Neutrophil (primary cell): ENCODE data around the gene PRTFDC1.

ENCODE experiments used
- H3K27ac ChIP-seq: fragments of 200-600 bp; sonication (generic); 2 replicates; pipeline ENCODE4 v1.5.1; 2016; ENCODE audit warnings: mild to moderate bottlenecking, moderate library complexity
- H3K27me3 ChIP-seq: fragments of 200-600 bp; sonication (generic); 2 replicates; pipeline ENCODE4 v1.6.0; 2016; ENCODE audit warnings: mild to moderate bottlenecking
- H3K36me3 ChIP-seq: fragments of 200-600 bp; sonication (generic); 2 replicates; pipeline ENCODE4 v1.5.1; 2017
- H3K4me1 ChIP-seq, 2 experiments: fragments of 200-600 bp in 1 of 2; sonication (generic) in 1 of 2; 1 replicate in 1 of 2; 2 replicates in 1 of 2; pipeline versions ENCODE4 v1.5.1 to v1.6.1; 2013 to 2016; ENCODE audit warnings: low read depth in 1 of 2, low read length in 1 of 2, mild to moderate bottlenecking in 1 of 2, moderate library complexity in 1 of 2; ENCODE audit not compliant: control insufficient read depth in 1 of 2, insufficient read depth in 1 of 2
- H3K4me3 ChIP-seq, 2 experiments: fragments of 200-600 bp in 1 of 2; sonication (generic) in 1 of 2; 1 replicate in 1 of 2; 2 replicates in 1 of 2; pipeline ENCODE4 v1.5.1; 2013 to 2016; ENCODE audit warnings: low read depth in 1 of 2, low read length in 1 of 2, mild to moderate bottlenecking in 1 of 2, moderate library complexity in 1 of 2
- H3K9me3 ChIP-seq: fragments of 200-600 bp; sonication (generic); 2 replicates; pipeline ENCODE4 v1.5.1; 2016
- CTCF ChIP-seq: fragments of 200-600 bp; sonication (generic); IDR thresholded peaks from 2 replicates; pipeline ENCODE4 v1.5.1; 2016; ENCODE audit warnings: antibody characterized with exemption

PRTFDC1 gene

GRCh38 chr10:24853661-24854060 lies 98.7 kb downstream of the PRTFDC1 start:
- H3K27ac ChIP-seq = no peak overlapping the region
- H3K9me3 ChIP-seq = no peaks in the 10 kb centered on the region
- H3K27me3 ChIP-seq = no peaks in the 10 kb centered on the region
- H3K4me1 ChIP-seq = no peaks in the 10 kb centered on the region
- no peaks in the 10 kb centered on the region for H3K36me3 ChIP-seq
- no peak overlapping the region for H3K4me3 ChIP-seq
- no peak for TF ChIP-seq CTCF

- Histone ChIP-seq H3K36me3 (no peaks in the 10 kb centered on the region), H3K4me3 (no peak overlapping the region), H3K27ac (no peak overlapping the region), H3K9me3 (no peaks in the 10 kb centered on the region), H3K4me1 (no peaks in the 10 kb centered on the region), H3K27me3 (no peaks in the 10 kb centered on the region)
- no peak for TF ChIP-seq CTCF
Measured at GRCh38 chr10:24851629-24852028, 100.8 kb downstream of the PRTFDC1 start.

GRCh38 chr10:24850727-24851296 lies 101.6 kb downstream of the PRTFDC1 start:
- H3K27me3 ChIP-seq = no peaks in the 10 kb centered on the region
- no peak overlapping the region for H3K27ac ChIP-seq
- H3K4me3 ChIP-seq = no peak overlapping the region
- no peak for TF ChIP-seq CTCF
- H3K9me3 ChIP-seq = no peaks in the 10 kb centered on the region
- no peaks in the 10 kb centered on the region for H3K36me3 ChIP-seq
- no peaks in the 10 kb centered on the region for H3K4me1 ChIP-seq

- Histone ChIP-seq H3K4me1 (no peaks in the 10 kb centered on the region), H3K27me3 (no peaks in the 10 kb centered on the region), H3K4me3 (no peak overlapping the region), H3K36me3 (no peaks in the 10 kb centered on the region), H3K9me3 (no peaks in the 10 kb centered on the region), H3K27ac (no peak overlapping the region)
- TF ChIP-seq CTCF = no peak
Measured at GRCh38 chr10:24849501-24850299, 102.7 kb downstream of the PRTFDC1 start.

GRCh38 chr10:24849051-24849450 lies 103.4 kb downstream of the PRTFDC1 start:
- H3K4me3 ChIP-seq = no peak overlapping the region
- no peak for TF ChIP-seq CTCF

More at GRCh38 chr10:24849051-24849450, 103.4 kb downstream of the PRTFDC1 start:
- no peaks in the 10 kb centered on the region for H3K9me3 ChIP-seq
- H3K27me3 ChIP-seq = no peaks in the 10 kb centered on the region
- H3K27ac ChIP-seq = no peak overlapping the region
- H3K4me1 ChIP-seq = no peaks in the 10 kb centered on the region
- H3K36me3 ChIP-seq = no peaks in the 10 kb centered on the region
